NCI-H1694 (cell line): ENCODE results near the gene ZNF839.
"Not testable (repeated sequence)": the region's sequence is repeated elsewhere in the genome, so short reads cannot be mapped to it uniquely, and the experiment has no call there.

Experiments used
- DNase-seq: peaks from one replicate; lab custom pipeline; 2025; lab: John Stamatoyannopoulos, UW

The ZNF839 gene

GRCh38 chr14:102314242-102315011 is 5.1 kb upstream of the ZNF839 start:
- peak; percentile 88 for DNase-seq

- DNase-seq = no peak
Measured at GRCh38 chr14:102315121-102315520, 4.4 kb upstream of the ZNF839 start.

- peak; percentile 77 for DNase-seq
Measured at GRCh38 chr14:102316338-102316742, 3.2 kb upstream of the ZNF839 start.

GRCh38 chr14:102316743-102317563 is 2.6 kb upstream of the ZNF839 start:
- DNase-seq = peak; percentile 95

- DNase-seq = peak; percentile 98
Measured at GRCh38 chr14:102317564-102318248, 1.8 kb upstream of the ZNF839 start.

- DNase-seq = no peak
Measured at GRCh38 chr14:102318781-102319276, 717 bp upstream of the ZNF839 start.

GRCh38 chr14:102320033-102320660 is 601 bp downstream of the ZNF839 start:
- no peak for DNase-seq

GRCh38 chr14:102320671-102321455 is 1.3 kb downstream of the ZNF839 start:
- no peak for DNase-seq

- no peak for DNase-seq
Measured at GRCh38 chr14:102321456-102322422, 2.2 kb downstream of the ZNF839 start.

- DNase-seq = peak; percentile 77
Measured at GRCh38 chr14:102323102-102323501, 3.6 kb downstream of the ZNF839 start.

GRCh38 chr14:102325791-102326345 is 6.3 kb downstream of the ZNF839 start:
- no peak for DNase-seq

GRCh38 chr14:102326583-102326982 is 7.0 kb downstream of the ZNF839 start:
- DNase-seq = no peak

- DNase-seq = not testable (repeated sequence)
Measured at GRCh38 chr14:102329381-102329780, 9.8 kb downstream of the ZNF839 start.

- no peak for DNase-seq
Measured at GRCh38 chr14:102330806-102331205, 11.3 kb downstream of the ZNF839 start.

GRCh38 chr14:102333390-102333789 is 13.8 kb downstream of the ZNF839 start:
- DNase-seq = no peak

GRCh38 chr14:102333795-102334705 is 14.5 kb downstream of the ZNF839 start:
- DNase-seq = no peak

- DNase-seq = no peak
Measured at GRCh38 chr14:102335163-102335562, 15.6 kb downstream of the ZNF839 start.

GRCh38 chr14:102338724-102339123 is 19.2 kb downstream of the ZNF839 start:
- no peak for DNase-seq
